Psoas muscle (tissue), 8 donors: Measurements from ENCODE around the gene ACSL1. TPM values are rescaled to one million over a fixed set of nuclear protein-coding genes. Genes with fewer than 3 reads are reported as not detected.

Source experiments
- ATAC-seq, 4 donors: fragments of 200-7000 bp; cut with Tn5 transposase; one replicate each; pipeline ENCODE4 v1.9.1; 2020; ENCODE audit warnings: moderate library complexity in 3 of 4, mild to moderate bottlenecking in 2 of 4
- DNase-seq, 2 donors: peaks; one replicate each; pipeline ENCODE4 v3.0.0-alpha.2; 2020
- H3K27ac ChIP-seq: fragments of 200-600 bp; one replicate; pipeline ENCODE4 v1.8.0; 2022
- H3K27me3 ChIP-seq, 3 donors: fragments of 200-600 bp in 1 of 3; one replicate each; pipeline versions ENCODE4 v1.6.1 to v1.8.0; 2013 to 2022; ENCODE audit warnings: low read length in 2 of 3, mild to moderate bottlenecking in 2 of 3, moderate library complexity in 1 of 3; ENCODE audit not compliant: insufficient read depth in 3 of 3
- H3K36me3 ChIP-seq, 2 donors: fragments of 200-600 bp in 1 of 2; one replicate each; pipeline versions ENCODE4 v1.6.1 to v1.8.0; 2013 to 2022; ENCODE audit warnings: low read depth in 1 of 2, mild to moderate bottlenecking in 1 of 2, moderate library complexity in 1 of 2; ENCODE audit not compliant: insufficient read depth in 1 of 2
- H3K4me1 ChIP-seq: fragments of 200-600 bp; one replicate; pipeline ENCODE4 v1.8.0; 2022
- H3K4me3 ChIP-seq: fragments of 200-600 bp; one replicate; pipeline ENCODE4 v1.8.0; 2022; ENCODE audit warnings: mild to moderate bottlenecking
- H3K9me3 ChIP-seq: fragments of 200-600 bp; one replicate; pipeline ENCODE4 v1.8.0; 2022
- CTCF ChIP-seq: fragments of 200-600 bp; IDR thresholded peaks from one replicate; pipeline ENCODE4 v1.8.0; 2022; ENCODE audit warnings: antibody characterized with exemption
- WGBS, 3 donors: extraction: QIAGEN DNeasy Blood & Tissue Kit; methylation state at CpG; one replicate each; pipeline versions ENCODE4 v1.1.6 to v1.1.7; 2013; 5-methylcytosine and 5-hydroxymethylcytosine counted together
- intact Hi-C, 2 donors: fragments of 100-400 bp; cut with DNase I; formaldehyde crosslinking; loops; one replicate each; pipeline versions ENCODE4 v1.11.0 to v1.14.2; 2022
- polyA plus RNA-seq, 3 donors: library from polyadenylated mRNA; stranded (reverse); fragments of 200-250 nt; gene quantifications; one replicate each; pipeline ENCODE4 v1.2.3, GENCODE V29; 2013
- total RNA-seq, 4 donors: library from RNA; stranded (reverse); fragmentation: NEBNext Ultra II Directional in 2 of 4; extraction: Animal tissue kit (Norgen Biotek cat#: 25700) in 2 of 4; gene quantifications; one replicate each; pipeline versions ENCODE4 v1.2.1 to v1.2.4, GENCODE V29; 2021 to 2023
- donor health status: healthy with polysubstance abuse.
- donor health status: DM: no; HTN: no; CAD: no; lungs with moderate emphysema.
- donor health status: Bipolar disorder and iron deficiency.
- donor health status: healthy.
- donor health status: DM: yes; HTN: yes; CAD: no.
- donor health status: DM: no; HTN: no; CAD: no.
- donor health status: DM: no; HTN: no; CAD: no.
- donor health status: DM: yes; HTN: yes; CAD: no.

The ACSL1 gene
- total and polyA plus RNA-seq, 7 donors = 257 to 1,392 (median 781) TPM

- Histone ChIP-seq H3K27me3 (no peaks in the 10 kb centered on the region), H3K4me3 (peak overlapping the region; percentile 82), H3K4me1 (peaks cover 68% of the 10 kb centered on the region), H3K36me3 (no peaks in the 10 kb centered on the region), H3K27ac (peak overlapping the region; percentile 92), H3K9me3 (no peaks in the 10 kb centered on the region)
- TF ChIP-seq CTCF = no peak
- 83 to 91% (median 86%) methylated on average over 9 of the region's 9 CpGs for WGBS, 3 donors
- intact Hi-C loops = loop anchor here in 1 of 2 donors (5.0 to 10.0 kb wide), 3 partner anchors 40 to 348 kb away; partner anchors contain the start of genes CASP3, IRF2 and PRIMPOL
- DNase-seq = no peak
- no peak for ATAC-seq
Measured at GRCh38 chr4:184822356-184822755, 3.4 kb downstream of the ACSL1 start.

GRCh38 chr4:184821242-184821641 is 4.5 kb downstream of the ACSL1 start:
- peak overlapping the region; percentile 23 for H3K4me3 ChIP-seq
- no peaks in the 10 kb centered on the region for H3K36me3 ChIP-seq
- H3K4me1 ChIP-seq = peaks cover 64% of the 10 kb centered on the region
- no peaks in the 10 kb centered on the region for H3K27me3 ChIP-seq
- DNase-seq = no peak
- intact Hi-C loops = loop anchor here in 1 of 2 donors (5.0 to 10.0 kb wide), 3 partner anchors 39 to 346 kb away; partner anchors contain the start of genes CASP3, IRF2 and PRIMPOL
- ATAC-seq = no peak
- no peaks in the 10 kb centered on the region for H3K9me3 ChIP-seq
- peak overlapping the region; percentile 92 for H3K27ac ChIP-seq
- TF ChIP-seq CTCF = no peak
- 54 to 77% (median 60%) methylated on average over 2 of the region's 2 CpGs for WGBS, 3 donors

GRCh38 chr4:184819786-184820185 is 6.0 kb downstream of the ACSL1 start:
- peaks cover 75% of the 10 kb centered on the region for H3K4me1 ChIP-seq
- intact Hi-C loops = loop anchor here (5.0 to 10.0 kb wide), 5 partner anchors 37 to 345 kb away; partner anchors contain the start of genes CASP3 (in 1 of the 2), IRF2 (in 1 of the 2) and PRIMPOL (in 1 of the 2)
- DNase-seq (no peak), ATAC-seq (no peak)
- H3K27me3 ChIP-seq = no peaks in the 10 kb centered on the region
- no peaks in the 10 kb centered on the region for H3K9me3 ChIP-seq
- TF ChIP-seq CTCF = no peak
- no peaks in the 10 kb centered on the region for H3K36me3 ChIP-seq
- 48 to 66% (median 51%) methylated on average over 6 of the region's 6 CpGs for WGBS, 3 donors
- H3K4me3 ChIP-seq = no peak overlapping the region
- peak overlapping the region; percentile 92 for H3K27ac ChIP-seq

GRCh38 chr4:184818216-184818564 is 7.6 kb downstream of the ACSL1 start:
- WGBS, 3 donors = 54 to 70% (median 67%) methylated on average over 4 of the region's 4 CpGs
- Histone ChIP-seq H3K4me3 (no peak overlapping the region), H3K36me3 (no peaks in the 10 kb centered on the region), H3K27ac (peak overlapping the region; percentile 92), H3K9me3 (no peaks in the 10 kb centered on the region), H3K4me1 (peaks cover 69% of the 10 kb centered on the region), H3K27me3 (no peaks in the 10 kb centered on the region)
- no peak for DNase-seq
- intact Hi-C loops = loop anchor here (5.0 kb wide), 2 partner anchors 71 to 164 kb away; no protein-coding TSS in a partner anchor
- ATAC-seq = no peak
- no peak for TF ChIP-seq CTCF
